Stomach smooth muscle (tissue), 2 donors: ENCODE measurements around the gene NUP58.

Experiments used
- H3K27ac ChIP-seq: one replicate; pipeline ENCODE4 v1.7.0; 2013; ENCODE audit warnings: mild to moderate bottlenecking, low read length, inconsistent platforms
- H3K27me3 ChIP-seq, 2 donors: one replicate each; pipeline ENCODE4 v1.7.0; 2013; ENCODE audit warnings: low read length in 2 of 2; ENCODE audit not compliant: insufficient read depth in 2 of 2, control insufficient read depth in 1 of 2
- H3K36me3 ChIP-seq, 2 donors: one replicate each; pipeline ENCODE4 v1.7.0; 2013; ENCODE audit warnings: low read length in 2 of 2; ENCODE audit not compliant: control insufficient read depth in 2 of 2, insufficient read depth in 2 of 2
- H3K4me1 ChIP-seq: one replicate; pipeline ENCODE4 v1.7.0; 2013; ENCODE audit warnings: low read length; ENCODE audit not compliant: control insufficient read depth, insufficient read depth
- H3K4me3 ChIP-seq, 2 donors: one replicate each; pipeline ENCODE4 v1.7.0; 2013; ENCODE audit warnings: low read length in 2 of 2
- H3K9ac ChIP-seq, 2 donors: one replicate each; pipeline ENCODE4 v1.7.0; 2013; ENCODE audit warnings: low read length in 2 of 2, mild to moderate bottlenecking in 1 of 2
- H3K9me3 ChIP-seq, 2 donors: one replicate each; pipeline ENCODE4 v1.7.0; 2013; ENCODE audit warnings: low read length in 2 of 2; ENCODE audit not compliant: control insufficient read depth in 2 of 2
- donor health status: healthy.
- donor health status: Pancreatic carcinoma.

The NUP58 gene

GRCh38 chr13:25377244-25377962 is 76.0 kb downstream of the NUP58 start:
- no peak overlapping the region for H3K27ac ChIP-seq
- no peaks in the 10 kb centered on the region for H3K9me3 ChIP-seq
- no peak overlapping the region for H3K4me3 ChIP-seq
- no peak overlapping the region for H3K9ac ChIP-seq
- peaks cover 22 to 24% of the 10 kb centered on the region in 2 donors for H3K27me3 ChIP-seq
- H3K4me1 ChIP-seq = peaks cover 4% of the 10 kb centered on the region
- no peaks in the 10 kb centered on the region for H3K36me3 ChIP-seq

- Histone ChIP-seq H3K27me3 (peaks cover 11 to 13% of the 10 kb centered on the region in 2 donors), H3K9me3 (no peaks in the 10 kb centered on the region), H3K36me3 (no peaks in the 10 kb centered on the region), H3K4me3 (no peak overlapping the region), H3K27ac (no peak overlapping the region), H3K9ac (no peak overlapping the region), H3K4me1 (no peaks in the 10 kb centered on the region)
These were observed 77.1 kb downstream of the NUP58 start for GRCh38 chr13:25378528-25378927.

DNA sequence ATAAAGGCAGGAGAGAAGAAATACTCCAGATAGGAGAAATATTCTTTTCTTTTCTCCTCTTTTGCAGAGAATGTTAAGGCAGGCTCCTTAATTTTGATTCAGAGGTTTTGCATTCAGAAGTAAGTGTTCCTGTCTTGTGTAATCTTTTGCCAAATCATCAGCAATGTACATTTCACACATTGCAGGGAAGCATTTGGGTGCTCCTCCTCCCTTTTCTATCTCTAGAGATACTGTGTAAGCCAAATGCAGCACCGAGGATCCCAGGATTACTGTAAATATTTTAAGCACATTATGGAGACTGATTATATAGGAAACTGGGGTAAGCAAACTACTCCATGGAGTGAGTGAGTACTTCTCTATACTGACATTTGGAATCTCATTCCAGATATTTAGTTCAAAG is 77.6 kb downstream of the NUP58 start:
- no peaks in the 10 kb centered on the region for H3K36me3 ChIP-seq
- no peaks in the 10 kb centered on the region for H3K9me3 ChIP-seq
- H3K27ac ChIP-seq = no peak overlapping the region
- no peak overlapping the region for H3K9ac ChIP-seq
- peaks cover 7 to 12% of the 10 kb centered on the region in 2 donors for H3K27me3 ChIP-seq
- no peaks in the 10 kb centered on the region for H3K4me1 ChIP-seq
- H3K4me3 ChIP-seq = no peak overlapping the region

GRCh38 chr13:25380082-25380481 is 78.7 kb downstream of the NUP58 start:
- Histone ChIP-seq H3K9me3 (no peaks in the 10 kb centered on the region), H3K9ac (no peak overlapping the region), H3K36me3 (no peaks in the 10 kb centered on the region), H3K4me1 (no peaks in the 10 kb centered on the region), H3K27me3 (peaks cover 2 to 6% of the 10 kb centered on the region in 2 donors), H3K27ac (no peak overlapping the region), H3K4me3 (no peak overlapping the region)

DNA sequence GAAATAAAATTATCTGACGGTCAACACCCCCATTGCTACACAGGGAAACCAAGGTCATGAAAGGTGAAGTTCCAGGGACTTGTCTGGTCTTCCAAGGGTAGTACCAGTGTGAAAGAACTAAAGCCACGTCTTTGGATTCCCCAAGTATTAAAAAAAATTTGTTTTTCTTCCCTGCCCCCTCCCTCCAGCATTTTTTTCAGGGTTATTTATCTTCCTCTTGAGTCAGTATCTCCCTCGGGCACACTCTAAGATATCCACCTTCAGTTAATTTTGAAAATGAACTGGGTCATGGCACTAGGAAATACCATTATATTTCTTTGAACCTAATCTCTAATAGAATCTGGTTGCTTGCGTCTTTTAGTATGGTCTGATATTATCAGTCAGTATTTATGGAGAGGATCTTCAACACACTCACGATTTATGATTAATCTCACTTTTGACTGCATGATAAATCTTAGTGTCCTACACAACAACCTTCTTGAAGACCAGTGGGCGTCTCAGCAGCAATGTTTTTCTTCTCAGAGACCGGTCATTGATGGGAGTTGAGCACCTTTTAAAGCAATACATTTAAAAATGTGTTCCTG is 79.4 kb downstream of the NUP58 start:
- Histone ChIP-seq H3K36me3 (no peaks in the 10 kb centered on the region), H3K4me1 (no peaks in the 10 kb centered on the region), H3K9ac (no peak overlapping the region), H3K27ac (no peak overlapping the region), H3K9me3 (no peaks in the 10 kb centered on the region), H3K27me3 (peaks cover 2 to 5% of the 10 kb centered on the region in 2 donors), H3K4me3 (no peak overlapping the region)

- Histone ChIP-seq H3K27ac (no peak overlapping the region), H3K36me3 (no peaks in the 10 kb centered on the region), H3K27me3 (peaks cover 0 to 7% of the 10 kb centered on the region in 2 donors), H3K9me3 (no peaks in the 10 kb centered on the region), H3K9ac (no peak overlapping the region), H3K4me1 (no peaks in the 10 kb centered on the region), H3K4me3 (no peak overlapping the region)
These were observed 83.5 kb downstream of the NUP58 start for GRCh38 chr13:25384758-25385410.

- no peaks in the 10 kb centered on the region for H3K4me1 ChIP-seq
- no peak overlapping the region for H3K4me3 ChIP-seq
- no peak overlapping the region for H3K9ac ChIP-seq
- no peak overlapping the region for H3K27ac ChIP-seq
- no peaks in the 10 kb centered on the region for H3K9me3 ChIP-seq
- no peaks in the 10 kb centered on the region for H3K36me3 ChIP-seq
- peaks cover 0 to 2% of the 10 kb centered on the region in 2 donors for H3K27me3 ChIP-seq
These were observed 90.5 kb downstream of the NUP58 start for GRCh38 chr13:25391932-25392331.
